ENCODE results near the gene ENOX1. TPM values are rescaled to one million over a fixed set of nuclear protein-coding genes. Genes with fewer than 3 reads are reported as not detected.

Gene ENOX1
- polyA plus RNA-seq, 1 donor (not counting 4 experiments of a cell fraction or from before 2014, with no cell fraction given) = 1.1 TPM

DNA sequence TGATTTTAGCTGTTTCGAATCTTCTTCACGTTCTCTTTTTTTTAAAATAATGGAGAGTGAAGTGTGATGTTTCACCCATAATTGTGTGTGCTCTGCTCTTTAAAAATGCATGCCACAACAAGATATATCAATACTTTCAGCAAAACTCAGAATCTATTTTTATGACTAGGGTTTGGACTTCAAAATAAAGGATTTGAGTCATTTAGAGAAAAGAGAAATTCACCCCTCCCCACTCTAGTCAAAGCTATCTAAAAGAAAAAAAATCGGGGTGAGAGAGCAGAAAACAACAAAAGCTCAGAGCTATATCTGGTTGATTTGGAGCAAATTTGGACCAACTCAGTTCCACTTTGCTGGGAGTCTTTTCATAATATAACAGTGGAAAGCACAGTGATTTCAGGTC, 518.9 kb downstream of the ENOX1 start:
- Histone ChIP-seq H3K9me1 (ENCODE audit: control insufficient read depth, extremely low read depth, insufficient read depth, low read length) (no peaks in the 10 kb centered on the region), H3K4me2 (ENCODE audit: control insufficient read depth, extremely low read depth, insufficient read depth, low read depth, low read length) (peak overlapping the region; percentile 17), H3K9me3 (ENCODE audit: control insufficient read depth, low read depth, low read length) (no peaks in the 10 kb centered on the region), H2AFZ (ENCODE audit: control insufficient read depth, low read length) (peak overlapping the region; percentile 11), H3K9ac (ENCODE audit: control insufficient read depth, extremely low read depth, insufficient read depth, low read length) (no peak overlapping the region), H3K27me3 (ENCODE audit: control insufficient read depth, extremely low read depth, insufficient read depth, low read length) (no peaks in the 10 kb centered on the region), H3K27ac (ENCODE audit: control insufficient read depth, insufficient read depth, low read length) (peak overlapping the region; percentile 81), H3K36me3 (ENCODE audit: control insufficient read depth in 2 of 2, extremely low read depth in 1 of 2, insufficient read depth in 2 of 2, low read length in 2 of 2) (no peaks in the 10 kb centered on the region), H3K4me1 (ENCODE audit: control insufficient read depth, extremely low read depth, insufficient read depth, low read length) (peaks cover 52% of the 10 kb centered on the region), H4K20me1 (ENCODE audit: control insufficient read depth, extremely low read depth, insufficient read depth, low read length) (no peaks in the 10 kb centered on the region), H3K4me3 (ENCODE audit: control insufficient read depth in 2 of 3, extremely low read depth in 1 of 3, insufficient read depth in 2 of 3, low read depth in 1 of 3, low read length in 3 of 3) (no peak overlapping the region), H3K79me2 (ENCODE audit: control insufficient read depth, insufficient read depth, low read length) (no peaks in the 10 kb centered on the region)
- no peak for FAIRE-seq
- no peak for DNase-seq (ENCODE audit: low read depth, low spot score)
- dilution Hi-C loops (cut with MboI; ENCODE audit: extremely low pct_ligation_motif_present, low sequenced_read_pairs) = no loop called here
- TF ChIP-seq, protein P1, sequence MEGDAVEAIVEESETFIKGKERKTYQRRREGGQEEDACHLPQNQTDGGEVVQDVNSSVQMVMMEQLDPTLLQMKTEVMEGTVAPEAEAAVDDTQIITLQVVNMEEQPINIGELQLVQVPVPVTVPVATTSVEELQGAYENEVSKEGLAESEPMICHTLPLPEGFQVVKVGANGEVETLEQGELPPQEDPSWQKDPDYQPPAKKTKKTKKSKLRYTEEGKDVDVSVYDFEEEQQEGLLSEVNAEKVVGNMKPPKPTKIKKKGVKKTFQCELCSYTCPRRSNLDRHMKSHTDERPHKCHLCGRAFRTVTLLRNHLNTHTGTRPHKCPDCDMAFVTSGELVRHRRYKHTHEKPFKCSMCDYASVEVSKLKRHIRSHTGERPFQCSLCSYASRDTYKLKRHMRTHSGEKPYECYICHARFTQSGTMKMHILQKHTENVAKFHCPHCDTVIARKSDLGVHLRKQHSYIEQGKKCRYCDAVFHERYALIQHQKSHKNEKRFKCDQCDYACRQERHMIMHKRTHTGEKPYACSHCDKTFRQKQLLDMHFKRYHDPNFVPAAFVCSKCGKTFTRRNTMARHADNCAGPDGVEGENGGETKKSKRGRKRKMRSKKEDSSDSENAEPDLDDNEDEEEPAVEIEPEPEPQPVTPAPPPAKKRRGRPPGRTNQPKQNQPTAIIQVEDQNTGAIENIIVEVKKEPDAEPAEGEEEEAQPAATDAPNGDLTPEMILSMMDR (optimal IDR thresholded peaks at IDR 0.05 in 1 of 3, IDR thresholded peaks at IDR 0.05 in 1 of 3, conservative IDR thresholded peaks at IDR 0.05 in 1 of 3; ENCODE audit: extremely low read depth in 1 of 3, insufficient read depth in 2 of 3, low read length in 3 of 3) = no peak
- no peak for TF ChIP-seq EZH2 (IDR thresholded peaks at IDR 0.05; ENCODE audit: low read length)

DNA sequence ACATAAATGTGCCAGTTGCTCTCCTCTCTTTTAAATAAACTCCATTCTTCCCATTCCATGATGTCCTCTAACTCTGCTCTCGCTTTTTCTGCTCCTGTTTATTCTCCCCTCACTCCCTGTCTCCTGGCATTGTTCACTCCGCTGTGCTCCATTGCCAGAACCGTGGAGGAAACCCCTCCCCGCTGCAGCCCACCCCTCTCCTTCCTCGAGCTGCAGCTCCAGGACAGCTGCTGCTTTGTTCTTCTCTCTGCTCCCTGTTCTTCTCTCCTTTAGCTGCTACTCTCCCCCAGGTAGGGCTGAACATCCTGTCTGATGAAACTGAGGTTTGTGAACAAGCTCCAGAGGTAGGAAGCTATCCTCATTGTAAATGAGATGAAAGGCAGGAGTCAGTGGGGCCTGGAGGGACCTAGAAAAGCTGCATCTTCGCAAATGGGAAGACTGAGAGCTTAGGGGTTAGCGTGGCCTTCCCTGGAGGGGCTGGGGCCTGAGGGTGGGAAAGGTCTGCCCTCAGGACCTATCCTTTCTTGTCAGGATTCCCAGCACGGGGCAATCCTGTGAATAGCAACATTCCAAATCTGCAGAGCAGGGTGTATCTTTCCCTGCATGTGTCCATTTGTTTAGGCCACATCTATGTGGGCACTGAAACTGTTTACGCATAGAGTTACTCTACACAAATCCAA, 519.7 kb downstream of the ENOX1 start:
- FAIRE-seq (no peak), DNase-seq (ENCODE audit: low read depth, low spot score) (no peak)
- Histone ChIP-seq H4K20me1 (ENCODE audit: control insufficient read depth, extremely low read depth, insufficient read depth, low read length) (no peaks in the 10 kb centered on the region), H3K9me3 (ENCODE audit: control insufficient read depth, low read depth, low read length) (no peaks in the 10 kb centered on the region), H2AFZ (ENCODE audit: control insufficient read depth, low read length) (peak overlapping the region; percentile 19), H3K4me2 (ENCODE audit: control insufficient read depth, extremely low read depth, insufficient read depth, low read depth, low read length) (no peak overlapping the region), H3K4me3 (ENCODE audit: control insufficient read depth in 2 of 3, extremely low read depth in 1 of 3, insufficient read depth in 2 of 3, low read depth in 1 of 3, low read length in 3 of 3) (no peak overlapping the region), H3K27ac (ENCODE audit: control insufficient read depth, insufficient read depth, low read length) (peak overlapping the region; percentile 2), H3K79me2 (ENCODE audit: control insufficient read depth, insufficient read depth, low read length) (no peaks in the 10 kb centered on the region), H3K36me3 (ENCODE audit: control insufficient read depth in 2 of 2, extremely low read depth in 1 of 2, insufficient read depth in 2 of 2, low read length in 2 of 2) (no peaks in the 10 kb centered on the region), H3K9ac (ENCODE audit: control insufficient read depth, extremely low read depth, insufficient read depth, low read length) (no peak overlapping the region), H3K27me3 (ENCODE audit: control insufficient read depth, extremely low read depth, insufficient read depth, low read length) (no peaks in the 10 kb centered on the region), H3K9me1 (ENCODE audit: control insufficient read depth, extremely low read depth, insufficient read depth, low read length) (no peaks in the 10 kb centered on the region), H3K4me1 (ENCODE audit: control insufficient read depth, extremely low read depth, insufficient read depth, low read length) (peaks cover 54% of the 10 kb centered on the region)
- no peak for TF ChIP-seq EZH2 (IDR thresholded peaks at IDR 0.05; ENCODE audit: low read length)
- TF ChIP-seq, protein P1 (optimal IDR thresholded peaks at IDR 0.05 in 1 of 3, IDR thresholded peaks at IDR 0.05 in 1 of 3, conservative IDR thresholded peaks at IDR 0.05 in 1 of 3; ENCODE audit: extremely low read depth in 1 of 3, insufficient read depth in 2 of 3, low read length in 3 of 3) = no peak
- dilution Hi-C loops (cut with MboI; ENCODE audit: extremely low pct_ligation_motif_present, low sequenced_read_pairs) = no loop called here

All from keratinocyte (primary cell).